ENCODE results near the gene FREM2. TPM values are rescaled to one million over a fixed set of nuclear protein-coding genes. Genes with fewer than 3 reads are reported as not detected.
A peak's percentile ranks its signal among the peaks of the same experiment; 100 is the strongest.

The FREM2 gene
- total RNA-seq, 3 donors from 2014 or later = 0.33 to 0.96 (median 0.59) TPM

DNA sequence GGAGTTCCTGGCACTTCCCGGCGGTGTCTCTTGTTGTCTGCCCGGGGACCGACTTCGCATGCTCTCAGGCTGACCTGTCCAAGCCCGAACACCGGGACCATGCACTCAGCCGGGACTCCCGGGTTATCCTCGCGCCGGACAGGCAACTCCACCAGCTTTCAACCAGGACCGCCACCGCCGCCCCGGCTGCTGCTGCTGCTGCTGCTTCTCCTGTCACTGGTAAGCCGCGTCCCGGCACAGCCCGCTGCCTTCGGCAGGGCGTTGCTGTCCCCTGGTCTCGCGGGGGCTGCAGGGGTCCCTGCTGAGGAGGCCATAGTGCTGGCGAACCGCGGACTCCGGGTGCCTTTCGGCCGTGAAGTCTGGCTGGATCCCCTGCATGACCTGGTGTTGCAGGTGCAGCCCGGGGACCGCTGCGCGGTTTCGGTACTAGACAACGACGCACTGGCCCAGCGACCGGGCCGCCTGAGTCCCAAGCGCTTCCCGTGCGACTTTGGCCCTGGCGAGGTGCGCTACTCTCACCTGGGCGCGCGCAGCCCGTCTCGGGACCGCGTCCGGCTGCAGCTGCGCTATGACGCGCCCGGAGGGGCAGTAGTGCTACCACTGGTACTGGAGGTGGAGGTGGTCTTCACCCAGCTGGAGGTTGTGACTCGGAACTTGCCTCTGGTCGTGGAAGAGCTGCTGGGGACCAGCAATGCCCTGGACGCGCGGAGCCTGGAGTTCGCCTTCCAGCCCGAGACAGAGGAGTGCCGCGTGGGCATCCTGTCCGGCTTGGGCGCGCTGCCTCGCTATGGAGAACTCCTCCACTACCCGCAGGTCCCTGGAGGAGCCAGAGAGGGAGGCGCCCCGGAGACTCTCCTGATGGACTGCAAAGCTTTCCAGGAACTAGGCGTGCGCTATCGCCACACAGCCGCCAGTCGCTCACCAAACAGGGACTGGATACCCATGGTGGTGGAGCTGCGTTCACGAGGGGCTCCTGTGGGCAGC lies 661 bp downstream of the FREM2 start:
- Histone ChIP-seq H3K27ac (no peak overlapping the region), H3K9me3 (no peaks in the 10 kb centered on the region), H3K27me3 (peaks cover 0 to 15% of the 10 kb centered on the region in 2 donors), H3K4me1 (peaks cover 0 to 7% of the 10 kb centered on the region in 2 donors), H3K4me3 (peak overlapping the region; percentile 7 to 69 (median 51)), H3K36me3 (no peaks in the 10 kb centered on the region)
- intact Hi-C loops (cut with DNase I; ENCODE audit: low total_unique reads) = no loop called here
- TF ChIP-seq POLR2A (IDR thresholded peaks at IDR 0.05) = no peak
- no peak for TF ChIP-seq POLR2AphosphoS5 (IDR thresholded peaks at IDR 0.05)
- TF ChIP-seq, protein P1, sequence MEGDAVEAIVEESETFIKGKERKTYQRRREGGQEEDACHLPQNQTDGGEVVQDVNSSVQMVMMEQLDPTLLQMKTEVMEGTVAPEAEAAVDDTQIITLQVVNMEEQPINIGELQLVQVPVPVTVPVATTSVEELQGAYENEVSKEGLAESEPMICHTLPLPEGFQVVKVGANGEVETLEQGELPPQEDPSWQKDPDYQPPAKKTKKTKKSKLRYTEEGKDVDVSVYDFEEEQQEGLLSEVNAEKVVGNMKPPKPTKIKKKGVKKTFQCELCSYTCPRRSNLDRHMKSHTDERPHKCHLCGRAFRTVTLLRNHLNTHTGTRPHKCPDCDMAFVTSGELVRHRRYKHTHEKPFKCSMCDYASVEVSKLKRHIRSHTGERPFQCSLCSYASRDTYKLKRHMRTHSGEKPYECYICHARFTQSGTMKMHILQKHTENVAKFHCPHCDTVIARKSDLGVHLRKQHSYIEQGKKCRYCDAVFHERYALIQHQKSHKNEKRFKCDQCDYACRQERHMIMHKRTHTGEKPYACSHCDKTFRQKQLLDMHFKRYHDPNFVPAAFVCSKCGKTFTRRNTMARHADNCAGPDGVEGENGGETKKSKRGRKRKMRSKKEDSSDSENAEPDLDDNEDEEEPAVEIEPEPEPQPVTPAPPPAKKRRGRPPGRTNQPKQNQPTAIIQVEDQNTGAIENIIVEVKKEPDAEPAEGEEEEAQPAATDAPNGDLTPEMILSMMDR (IDR thresholded peaks at IDR 0.05) = no peak
- DNase-seq (ENCODE audit: low spot score in 2 of 2) = no peak

DNA sequence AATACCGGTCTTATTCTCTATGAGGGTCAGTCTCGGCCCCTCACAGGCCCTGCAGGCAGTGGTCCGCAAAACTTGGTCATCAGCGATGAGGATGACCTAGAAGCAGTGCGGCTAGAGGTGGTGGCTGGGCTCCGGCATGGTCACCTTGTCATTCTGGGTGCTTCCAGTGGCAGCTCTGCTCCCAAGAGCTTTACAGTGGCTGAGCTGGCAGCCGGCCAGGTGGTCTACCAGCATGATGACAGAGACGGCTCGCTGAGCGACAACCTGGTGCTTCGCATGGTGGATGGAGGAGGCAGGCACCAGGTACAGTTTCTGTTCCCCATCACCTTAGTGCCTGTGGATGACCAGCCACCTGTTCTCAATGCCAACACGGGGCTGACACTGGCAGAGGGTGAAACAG lies 1.8 kb downstream of the FREM2 start:
- H3K4me3 ChIP-seq = no peak overlapping the region
- intact Hi-C loops (cut with DNase I; ENCODE audit: low total_unique reads) = no loop called here
- DNase-seq (ENCODE audit: low spot score in 2 of 2) = no peak

DNA sequence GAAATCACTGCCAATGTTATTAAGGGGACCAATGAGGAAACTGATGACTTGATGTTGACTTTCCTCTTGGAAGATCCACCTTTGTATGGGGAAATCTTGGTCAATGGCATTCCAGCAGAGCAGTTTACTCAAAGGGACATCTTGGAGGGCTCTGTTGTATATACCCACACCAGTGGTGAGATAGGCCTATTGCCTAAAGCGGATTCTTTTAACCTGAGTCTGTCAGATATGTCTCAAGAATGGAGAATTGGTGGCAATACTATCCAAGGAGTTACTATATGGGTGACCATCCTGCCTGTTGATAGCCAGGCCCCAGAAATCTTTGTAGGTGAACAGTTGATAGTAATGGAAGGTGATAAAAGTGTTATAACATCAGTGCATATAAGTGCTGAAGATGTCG lies 3.4 kb downstream of the FREM2 start:
- no peak for DNase-seq (ENCODE audit: low spot score in 2 of 2)
- intact Hi-C loops (cut with DNase I; ENCODE audit: low total_unique reads) = loop anchor here (10.0 kb wide), 1 partner anchor 1985 kb away; no protein-coding TSS in a partner anchor
- H3K9me3 ChIP-seq = no peaks in the 10 kb centered on the region
- H3K4me1 ChIP-seq = peaks cover 0 to 7% of the 10 kb centered on the region in 2 donors
- H3K27me3 ChIP-seq = peaks cover 0 to 15% of the 10 kb centered on the region in 2 donors
- TF ChIP-seq, protein P1 (IDR thresholded peaks at IDR 0.05) = no peak
- TF ChIP-seq POLR2AphosphoS5 (IDR thresholded peaks at IDR 0.05) (no peak), POLR2A (IDR thresholded peaks at IDR 0.05) (no peak)
- H3K4me3 ChIP-seq = no peak overlapping the region
- H3K36me3 ChIP-seq = no peaks in the 10 kb centered on the region
- no peak overlapping the region for H3K27ac ChIP-seq

More for the DNA sequence above, 1.8 kb downstream of the FREM2 start:
- Histone ChIP-seq H3K36me3 (no peaks in the 10 kb centered on the region), H3K27ac (no peak overlapping the region), H3K4me1 (peaks cover 0 to 7% of the 10 kb centered on the region in 2 donors), H3K27me3 (peaks cover 0 to 15% of the 10 kb centered on the region in 2 donors), H3K9me3 (no peaks in the 10 kb centered on the region)
- TF ChIP-seq, protein P1 (IDR thresholded peaks at IDR 0.05) = no peak
- no peak for TF ChIP-seq POLR2A (IDR thresholded peaks at IDR 0.05)
- TF ChIP-seq POLR2AphosphoS5 (IDR thresholded peaks at IDR 0.05) = no peak

DNA sequence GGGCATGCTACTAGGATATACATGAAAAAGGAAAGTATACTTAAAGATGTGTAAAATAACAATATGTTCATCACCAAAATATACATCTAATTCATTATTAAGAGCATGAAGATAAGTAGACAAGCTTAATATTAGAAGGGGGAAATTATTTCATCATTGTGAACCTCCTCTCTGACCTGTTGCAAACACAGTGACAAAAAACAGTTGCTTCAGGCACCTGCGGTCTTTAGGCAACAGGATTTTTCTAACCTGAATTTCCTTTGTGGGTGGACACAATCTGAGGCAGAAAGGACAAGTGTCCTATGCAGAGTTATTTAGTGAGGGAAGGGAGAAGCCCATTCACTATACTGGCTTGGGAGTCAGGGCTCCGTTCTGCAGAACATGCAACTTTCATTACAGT lies 6.3 kb downstream of the FREM2 start:
- DNase-seq (ENCODE audit: low spot score in 2 of 2) = no peak
- TF ChIP-seq POLR2AphosphoS5 (IDR thresholded peaks at IDR 0.05) = no peak
- TF ChIP-seq, protein P1 (IDR thresholded peaks at IDR 0.05) = no peak
- TF ChIP-seq POLR2A (IDR thresholded peaks at IDR 0.05) = no peak
- Histone ChIP-seq H3K9me3 (no peaks in the 10 kb centered on the region), H3K27me3 (peaks cover 0 to 6% of the 10 kb centered on the region in 2 donors), H3K27ac (no peak overlapping the region), H3K36me3 (no peaks in the 10 kb centered on the region), H3K4me3 (no peak overlapping the region), H3K4me1 (no peaks in the 10 kb centered on the region)
- intact Hi-C loops (cut with DNase I; ENCODE audit: low total_unique reads) = loop anchor here (10.0 kb wide), 1 partner anchor 1988 kb away; no protein-coding TSS in a partner anchor

DNA sequence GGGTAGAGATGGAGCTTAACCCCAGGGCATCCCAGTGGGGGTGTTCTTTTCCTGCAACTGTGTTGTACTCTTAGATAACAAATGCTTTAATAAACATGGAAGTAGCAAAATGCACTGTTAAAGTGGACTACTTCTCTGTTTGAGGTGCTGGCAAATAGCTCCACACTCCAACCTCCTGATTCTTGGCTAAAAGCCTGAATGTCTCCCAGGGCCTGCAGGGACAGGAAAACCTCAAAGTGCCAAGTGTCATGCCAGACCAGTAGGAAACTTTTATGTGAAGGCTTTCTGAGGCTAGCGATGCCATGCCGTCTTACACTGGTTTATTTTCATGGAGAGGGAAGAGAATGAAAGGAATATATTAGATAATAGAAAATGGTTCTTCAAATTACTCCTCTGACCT lies 6.8 kb downstream of the FREM2 start:
- Histone ChIP-seq H3K36me3 (no peaks in the 10 kb centered on the region), H3K9me3 (no peaks in the 10 kb centered on the region), H3K27me3 (peaks cover 0 to under 1% of the 10 kb centered on the region in 2 donors), H3K27ac (no peak overlapping the region), H3K4me3 (no peak overlapping the region), H3K4me1 (no peaks in the 10 kb centered on the region)
- TF ChIP-seq, protein P1 (IDR thresholded peaks at IDR 0.05) = no peak
- TF ChIP-seq POLR2AphosphoS5 (IDR thresholded peaks at IDR 0.05) = no peak
- no peak for TF ChIP-seq POLR2A (IDR thresholded peaks at IDR 0.05)
- intact Hi-C loops (cut with DNase I; ENCODE audit: low total_unique reads) = loop anchor here (10.0 kb wide), 1 partner anchor 1989 kb away; no protein-coding TSS in a partner anchor
- peak in 1 of 2 donors; percentile 57 for DNase-seq (ENCODE audit: low spot score in 2 of 2)

All from breast epithelium (tissue), 4 donors.